ENCODE results near the gene ITPR2.

Gene ITPR2

DNA sequence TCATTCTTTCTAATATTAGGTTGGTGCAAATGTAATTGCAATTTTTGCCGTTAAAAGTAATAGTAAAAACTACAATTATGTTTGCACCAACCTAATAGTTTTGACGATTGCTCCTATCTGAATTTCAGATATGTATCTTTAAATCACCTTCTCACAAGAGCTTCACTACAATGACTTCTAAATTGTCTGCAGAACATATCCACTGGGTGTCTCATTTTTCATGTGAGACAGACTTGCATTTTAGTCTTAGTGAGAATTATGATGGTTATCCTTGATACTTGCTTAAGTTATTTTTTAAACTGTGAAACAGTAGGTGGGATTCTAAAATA, 84.6 kb downstream of the ITPR2 start:
- Histone ChIP-seq H3K4me3 (no peak overlapping the region), H3K27ac (no peak overlapping the region)
- DNase-seq (ENCODE audit: low spot score), result no peak
- TF ChIP-seq, protein P1, sequence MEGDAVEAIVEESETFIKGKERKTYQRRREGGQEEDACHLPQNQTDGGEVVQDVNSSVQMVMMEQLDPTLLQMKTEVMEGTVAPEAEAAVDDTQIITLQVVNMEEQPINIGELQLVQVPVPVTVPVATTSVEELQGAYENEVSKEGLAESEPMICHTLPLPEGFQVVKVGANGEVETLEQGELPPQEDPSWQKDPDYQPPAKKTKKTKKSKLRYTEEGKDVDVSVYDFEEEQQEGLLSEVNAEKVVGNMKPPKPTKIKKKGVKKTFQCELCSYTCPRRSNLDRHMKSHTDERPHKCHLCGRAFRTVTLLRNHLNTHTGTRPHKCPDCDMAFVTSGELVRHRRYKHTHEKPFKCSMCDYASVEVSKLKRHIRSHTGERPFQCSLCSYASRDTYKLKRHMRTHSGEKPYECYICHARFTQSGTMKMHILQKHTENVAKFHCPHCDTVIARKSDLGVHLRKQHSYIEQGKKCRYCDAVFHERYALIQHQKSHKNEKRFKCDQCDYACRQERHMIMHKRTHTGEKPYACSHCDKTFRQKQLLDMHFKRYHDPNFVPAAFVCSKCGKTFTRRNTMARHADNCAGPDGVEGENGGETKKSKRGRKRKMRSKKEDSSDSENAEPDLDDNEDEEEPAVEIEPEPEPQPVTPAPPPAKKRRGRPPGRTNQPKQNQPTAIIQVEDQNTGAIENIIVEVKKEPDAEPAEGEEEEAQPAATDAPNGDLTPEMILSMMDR (IDR thresholded peaks at IDR 0.05), result no peak

DNA sequence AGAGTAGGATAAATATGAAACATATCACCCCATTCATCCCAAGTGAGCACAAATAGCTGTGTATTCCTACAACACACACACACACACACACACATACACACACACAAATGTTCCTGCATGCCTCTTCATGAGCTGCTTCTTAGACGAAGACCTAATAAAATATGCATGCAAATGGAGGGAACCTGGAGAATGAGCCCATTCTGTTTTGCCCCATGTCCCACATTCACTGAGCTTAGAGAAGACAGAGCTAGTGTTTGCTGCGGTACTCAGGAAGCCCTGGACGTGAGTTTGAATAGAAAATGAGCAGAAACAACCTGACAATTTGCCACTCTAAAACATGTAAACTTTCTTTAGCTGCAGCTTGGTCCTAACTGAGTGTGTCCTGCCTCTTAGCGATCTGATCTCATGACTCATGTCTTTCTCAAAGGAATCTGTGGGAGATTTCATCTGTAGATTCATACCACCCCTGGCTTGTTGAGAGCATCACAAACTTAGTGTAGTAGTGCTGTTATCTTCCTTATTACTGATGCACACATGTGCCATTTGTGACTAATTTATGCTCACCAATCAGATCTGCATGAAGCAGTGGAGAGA, 86.8 kb downstream of the ITPR2 start:
- Histone ChIP-seq H3K4me3 (no peak overlapping the region), H3K27ac (no peak overlapping the region)
- TF ChIP-seq, protein P1 (IDR thresholded peaks at IDR 0.05), result no peak
- no peak for DNase-seq (ENCODE audit: low spot score)

- TF ChIP-seq, protein P1 (IDR thresholded peaks at IDR 0.05), result no peak
- DNase-seq (ENCODE audit: low spot score), result no peak
- H3K4me3 ChIP-seq, result no peak overlapping the region
- no peak overlapping the region for H3K27ac ChIP-seq
Measured at GRCh38 chr12:26744697-26745440, 88.1 kb downstream of the ITPR2 start.

DNA sequence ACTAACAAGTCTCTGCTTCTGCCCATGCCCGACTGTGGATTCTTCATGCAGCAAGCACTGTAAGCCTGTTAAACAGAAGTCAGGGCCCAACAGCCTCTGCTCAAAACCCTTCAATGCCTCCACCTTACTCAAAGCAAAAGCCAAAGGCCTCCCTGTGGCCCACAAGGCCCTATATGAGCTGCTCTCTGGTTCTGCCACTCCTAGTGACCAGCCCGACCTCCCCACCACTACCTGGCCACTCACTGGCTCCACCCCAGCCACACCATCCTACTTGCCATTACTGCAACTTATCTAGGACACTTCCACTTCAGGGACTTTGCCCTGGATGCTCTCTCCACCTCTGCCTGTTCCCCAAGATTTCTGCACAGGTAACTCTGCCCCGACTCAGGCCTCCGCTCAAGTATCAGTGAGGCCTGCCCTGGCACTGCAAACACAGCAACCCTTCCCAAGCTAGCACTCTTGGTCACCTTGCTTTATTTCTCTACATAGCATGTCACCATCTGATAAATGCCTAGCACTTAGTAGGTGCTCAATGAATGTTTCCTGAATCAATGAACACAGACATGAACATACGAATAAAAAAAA, 88.9 kb downstream of the ITPR2 start:
- TF ChIP-seq, protein P1 (IDR thresholded peaks at IDR 0.05), result no peak
- Histone ChIP-seq H3K27ac (no peak overlapping the region), H3K4me3 (no peak overlapping the region)
- no peak for DNase-seq (ENCODE audit: low spot score)

DNA sequence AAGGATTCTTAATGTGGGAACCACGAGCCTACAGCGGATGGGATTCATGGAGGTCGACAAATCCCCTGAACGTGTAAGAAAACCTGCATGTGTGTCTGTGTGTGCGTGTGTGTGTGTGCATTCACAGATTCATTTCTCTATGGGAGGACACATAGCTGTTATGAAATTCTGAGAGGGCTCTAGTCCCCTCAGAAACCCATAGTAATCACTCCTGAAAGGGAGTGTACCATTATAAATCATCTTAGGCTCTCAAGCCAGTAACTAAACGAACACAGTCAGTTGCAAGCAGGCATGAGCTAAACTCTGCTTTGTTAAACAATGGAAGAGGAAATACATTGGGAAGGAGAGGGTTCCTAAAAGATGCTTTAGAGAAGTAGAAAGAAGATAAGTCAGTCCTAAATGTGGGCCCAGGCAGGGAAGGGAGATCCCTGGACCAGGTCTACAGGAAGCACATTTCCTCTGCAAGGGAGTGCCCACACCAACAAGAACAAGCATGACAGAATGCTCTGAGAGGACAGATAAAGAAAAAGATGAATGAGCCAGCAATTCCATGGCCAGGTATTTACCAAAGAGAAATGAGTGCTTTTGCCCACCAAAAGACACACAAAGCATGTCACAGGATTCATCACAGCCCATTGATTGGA, 91.3 kb downstream of the ITPR2 start:
- TF ChIP-seq, protein P1 (IDR thresholded peaks at IDR 0.05), result no peak
- no peak for DNase-seq (ENCODE audit: low spot score)
- no peak overlapping the region for H3K4me3 ChIP-seq
- no peak overlapping the region for H3K27ac ChIP-seq

- Histone ChIP-seq H3K27ac (no peak overlapping the region), H3K4me3 (no peak overlapping the region)
- TF ChIP-seq, protein P1 (IDR thresholded peaks at IDR 0.05), result no peak
- DNase-seq (ENCODE audit: low spot score), result no peak
Measured at GRCh38 chr12:26740991-26741390, 92.0 kb downstream of the ITPR2 start.

Data from coronary artery (tissue), 2 donors.